Smooth muscle cell (in vitro differentiated cells): ENCODE results near the gene PSAP. TPM values are rescaled to one million over a fixed set of nuclear protein-coding genes. Genes with fewer than 3 reads are reported as not detected.

Experiments
- DNase-seq: peaks from one replicate; lab custom pipeline; 2025; ENCODE audit not compliant: unreplicated experiment; lab: John Stamatoyannopoulos, UW
- H2AFZ ChIP-seq: fragments of 200-600 bp; sonication (generic); 2 replicates; pipeline ENCODE4 v1.6.0; 2016; ENCODE audit warnings: antibody characterized with exemption, low read depth, mild to moderate bottlenecking
- H3F3A ChIP-seq: fragments of 200-600 bp; sonication (generic); 2 replicates; pipeline ENCODE4 v1.6.0; 2017; ENCODE audit warnings: antibody characterized with exemption, low read depth
- H3K27ac ChIP-seq: fragments of 200-600 bp; sonication (generic); 2 replicates; pipeline ENCODE4 v1.5.1; 2016; ENCODE audit warnings: low read depth, mild to moderate bottlenecking
- H3K27me3 ChIP-seq: fragments of 200-600 bp; sonication (generic); 2 replicates; pipeline ENCODE4 v1.6.1; 2016; ENCODE audit warnings: low read depth, mild to moderate bottlenecking
- H3K36me3 ChIP-seq: fragments of 200-600 bp; sonication (generic); 2 replicates; pipeline ENCODE4 v1.5.1; 2016; ENCODE audit warnings: low read depth
- H3K4me1 ChIP-seq: fragments of 200-600 bp; sonication (generic); 2 replicates; pipeline ENCODE4 v1.5.1; 2016; ENCODE audit warnings: low read depth
- H3K4me2 ChIP-seq: fragments of 200-600 bp; sonication (generic); 2 replicates; pipeline ENCODE4 v1.6.0; 2016; ENCODE audit warnings: mild to moderate bottlenecking
- H3K4me3 ChIP-seq: fragments of 200-600 bp; sonication (generic); 2 replicates; pipeline ENCODE4 v1.5.1; 2016; ENCODE audit warnings: mild to moderate bottlenecking
- H3K79me2 ChIP-seq: fragments of 200-600 bp; sonication (generic); 2 replicates; pipeline ENCODE4 v1.6.0; 2016; ENCODE audit warnings: low read depth, mild to moderate bottlenecking
- H3K9ac ChIP-seq: fragments of 200-600 bp; sonication (generic); 2 replicates; pipeline ENCODE4 v1.6.0; 2016; ENCODE audit warnings: low read depth
- H3K9me3 ChIP-seq: fragments of 200-600 bp; sonication (generic); replicated peaks from 2 replicates; pipeline ENCODE4 v1.5.1; 2016; ENCODE audit warnings: low read depth
- H4K20me1 ChIP-seq: fragments of 200-600 bp; sonication (generic); 2 replicates; pipeline ENCODE4 v1.6.0; 2016; ENCODE audit warnings: low read depth
- WGBS: methylation state at CpG from one replicate; pipeline ENCODE4 v1.1.7; 2016; ENCODE audit warnings: low lambda C conversion rate; 5-methylcytosine and 5-hydroxymethylcytosine counted together
- microRNA-seq: library from miRNA; unstranded; fragments of <30 nt; microRNA quantifications from one replicate; pipeline ENCODE4, GENCODE V29; 2016; ENCODE audit warnings: borderline number of aligned reads
- polyA plus RNA-seq: library from polyadenylated mRNA; unstranded; fragments of >200 nt; fragmentation: Nextera tagmentation; extraction: Ambion mirVana; gene quantifications from 2 replicates; pipeline ENCODE4 v1.2.1, GENCODE V29; 2016
- small RNA-seq: library from RNA; depleted of rRNA; stranded (forward); fragments of <200 nt; gene quantifications from one replicate; pipeline ENCODE3, GENCODE V24; 2014
- total RNA-seq: library from RNA; depleted of rRNA; stranded (reverse); fragments of >200 nt; gene quantifications from 2 replicates; pipeline ENCODE4 v1.2.3, GENCODE V29; 2014
- TF ChIP-seq, protein P1 (sequence below): fragments of 200-600 bp; sonication (generic); IDR thresholded peaks from 2 replicates; pipeline ENCODE4 v1.5.1; 2017; ENCODE audit warnings: borderline replicate concordance, mild to moderate bottlenecking, antibody characterized with exemption; ENCODE audit not compliant: insufficient read depth, poor library complexity, severe bottlenecking

The PSAP gene
- total and polyA plus RNA-seq, 2 experiments from 2014 or later, result 282 to 500 TPM

DNA sequence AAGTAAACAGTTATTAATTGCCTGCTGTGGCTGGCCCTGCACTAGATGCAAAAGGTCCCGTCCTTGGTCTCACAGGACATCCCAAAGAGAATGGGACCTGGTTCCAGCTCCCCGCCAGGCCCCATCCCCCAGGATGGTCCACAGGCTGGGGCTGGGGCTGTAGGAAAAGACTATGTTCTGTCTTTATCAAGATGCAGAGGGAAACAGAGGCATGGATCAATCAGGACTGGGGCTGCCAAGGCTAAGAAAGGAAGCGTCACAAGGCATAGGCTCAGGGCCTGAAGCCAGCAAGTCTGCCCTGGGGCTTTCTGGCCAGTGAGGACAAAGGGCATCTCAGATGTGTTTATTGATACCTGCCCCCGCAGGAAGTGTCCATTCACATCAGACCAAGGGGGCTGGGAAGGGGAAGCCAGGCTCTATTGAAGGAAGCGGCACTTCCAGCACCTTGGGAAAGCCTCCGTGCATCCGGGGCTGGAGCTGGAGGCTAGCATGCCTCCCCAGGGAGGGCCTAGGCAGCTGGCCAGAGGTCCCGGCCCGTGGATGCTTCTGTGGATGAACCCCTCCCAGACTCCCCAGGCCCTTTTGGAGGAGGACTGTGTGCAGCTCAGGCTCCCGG, 83.5 kb downstream of the PSAP start:
- Histone ChIP-seq H3F3A (peaks cover 10% of the 10 kb centered on the region), H4K20me1 (no peaks in the 10 kb centered on the region), H3K4me1 (no peaks in the 10 kb centered on the region), H3K79me2 (no peaks in the 10 kb centered on the region), H3K36me3 (no peaks in the 10 kb centered on the region), H3K4me2 (no peak overlapping the region), H3K27ac (no peak overlapping the region), H3K9me3 (no peaks in the 10 kb centered on the region), H3K4me3 (no peak overlapping the region), H2AFZ (no peak overlapping the region), H3K27me3 (no peaks in the 10 kb centered on the region), H3K9ac (no peak overlapping the region)
- WGBS, result 86% methylated on average over 8 of the region's 10 CpGs
- no peak for DNase-seq
- TF ChIP-seq, protein P1, sequence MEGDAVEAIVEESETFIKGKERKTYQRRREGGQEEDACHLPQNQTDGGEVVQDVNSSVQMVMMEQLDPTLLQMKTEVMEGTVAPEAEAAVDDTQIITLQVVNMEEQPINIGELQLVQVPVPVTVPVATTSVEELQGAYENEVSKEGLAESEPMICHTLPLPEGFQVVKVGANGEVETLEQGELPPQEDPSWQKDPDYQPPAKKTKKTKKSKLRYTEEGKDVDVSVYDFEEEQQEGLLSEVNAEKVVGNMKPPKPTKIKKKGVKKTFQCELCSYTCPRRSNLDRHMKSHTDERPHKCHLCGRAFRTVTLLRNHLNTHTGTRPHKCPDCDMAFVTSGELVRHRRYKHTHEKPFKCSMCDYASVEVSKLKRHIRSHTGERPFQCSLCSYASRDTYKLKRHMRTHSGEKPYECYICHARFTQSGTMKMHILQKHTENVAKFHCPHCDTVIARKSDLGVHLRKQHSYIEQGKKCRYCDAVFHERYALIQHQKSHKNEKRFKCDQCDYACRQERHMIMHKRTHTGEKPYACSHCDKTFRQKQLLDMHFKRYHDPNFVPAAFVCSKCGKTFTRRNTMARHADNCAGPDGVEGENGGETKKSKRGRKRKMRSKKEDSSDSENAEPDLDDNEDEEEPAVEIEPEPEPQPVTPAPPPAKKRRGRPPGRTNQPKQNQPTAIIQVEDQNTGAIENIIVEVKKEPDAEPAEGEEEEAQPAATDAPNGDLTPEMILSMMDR, result no peak

DNA sequence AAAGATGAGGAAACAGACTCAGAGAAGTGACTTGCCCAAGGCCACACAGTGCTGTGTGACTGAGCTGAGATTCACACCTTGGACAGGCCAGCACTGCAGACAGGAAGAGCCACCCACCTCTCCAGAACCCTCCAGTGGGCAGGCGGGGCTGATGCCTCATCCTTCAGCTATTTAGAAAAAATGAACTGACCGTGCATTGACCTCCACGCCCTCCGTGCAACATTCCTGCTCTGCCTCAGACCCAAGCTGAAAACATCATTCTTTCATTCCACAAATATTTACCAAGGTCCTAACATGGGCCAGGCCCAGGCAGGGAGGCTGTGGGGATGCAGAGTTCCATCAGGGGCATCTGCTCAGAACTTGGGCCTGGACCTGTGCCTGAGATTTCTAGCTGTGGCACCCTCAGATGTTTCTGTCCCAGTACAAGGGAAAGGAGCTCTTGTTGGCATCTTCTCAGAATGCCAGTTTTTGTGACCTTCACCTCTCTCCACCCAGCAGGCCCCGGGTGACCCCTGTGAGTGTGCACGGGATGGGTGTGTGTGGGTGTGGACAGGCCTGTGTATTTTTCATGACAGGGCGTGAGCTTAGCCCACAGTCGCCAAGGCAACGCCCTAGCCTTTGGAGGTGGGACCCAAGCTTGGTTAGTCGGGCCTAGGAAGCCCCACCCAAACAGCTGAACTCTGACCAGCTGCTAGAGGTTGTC, 84.2 kb downstream of the PSAP start:
- H3K9ac ChIP-seq, result no peak overlapping the region
- H3K36me3 ChIP-seq, result no peaks in the 10 kb centered on the region
- H3F3A ChIP-seq, result peaks cover 10% of the 10 kb centered on the region
- WGBS, result 63% methylated on average over 10 of the region's 10 CpGs
- no peak overlapping the region for H3K4me2 ChIP-seq
- no peaks in the 10 kb centered on the region for H3K4me1 ChIP-seq
- no peaks in the 10 kb centered on the region for H3K27me3 ChIP-seq
- H2AFZ ChIP-seq, result no peak overlapping the region
- H4K20me1 ChIP-seq, result no peaks in the 10 kb centered on the region
- H3K4me3 ChIP-seq, result no peak overlapping the region
- TF ChIP-seq, protein P1, result no peak
- DNase-seq, result no peak
- no peaks in the 10 kb centered on the region for H3K9me3 ChIP-seq
- no peaks in the 10 kb centered on the region for H3K79me2 ChIP-seq
- H3K27ac ChIP-seq, result no peak overlapping the region

Small RNA genes within 50 kb of the gene (microRNA-seq; reads per million reads assigned to microRNA genes)
- gene MIR7152, result not detected

Small RNA genes within 50 kb of the gene (small RNA-seq; reads per million reads assigned to genes)
- gene MIR7152, result not detected
- not detected for gene RNU7-38P

Other genes with a start within 250 kb of the PSAP start
- gene C10orf105, start 131.5 kb downstream of the PSAP start, total RNA-seq, result 0.09 TPM in 1 of 2 replicates, not detected in the other
- not detected in 2 replicates for gene C10orf105, start 131.5 kb downstream of the PSAP start, polyA plus RNA-seq
- gene VSIR, start 77.7 kb downstream of the PSAP start, total RNA-seq, result 0.58 and 3.6 TPM in 2 replicates
- gene VSIR, start 77.7 kb downstream of the PSAP start, polyA plus RNA-seq, result 2.6 and 3.6 TPM in 2 replicates
- 10.6 and 13.6 TPM in 2 replicates for gene CHST3, start 113.1 kb upstream of the PSAP start, total RNA-seq
- gene CHST3, start 113.1 kb upstream of the PSAP start, polyA plus RNA-seq, result 7.0 and 8.5 TPM in 2 replicates
- gene SPOCK2, start 237.3 kb upstream of the PSAP start, total RNA-seq, result 0.09 and 1.1 TPM in 2 replicates
- 0.47 TPM in 1 of 2 replicates, not detected in the other for gene SPOCK2, start 237.3 kb upstream of the PSAP start, polyA plus RNA-seq